PC-3 (cell line): ENCODE results near the gene NFATC1. TPM values are rescaled to one million over a fixed set of nuclear protein-coding genes. Genes with fewer than 3 reads are reported as not detected.

Experiments
- ATAC-seq: fragments of 200-7000 bp; cut with Tn5 transposase; 2 replicates; pipeline ENCODE4 v1.9.1; 2020; ENCODE audit warnings: mild to moderate bottlenecking, moderate library complexity
- BruUV-seq: library from RNA; stranded (reverse); fragments of 400-500 nt; replicated peaks from 2 replicates; lab custom pipeline; 2021; lab: Mats Ljungman, UMichigan
- CTCF ChIA-PET: fragments of 300-600 bp; sonication (Branson Sonifier 250); formaldehyde crosslinking; loops from one replicate; lab custom pipeline; 2022; ENCODE audit warnings: antibody characterized with exemption; lab: Charles Lee
- POLR2A ChIA-PET: fragments of 300-600 bp; sonication (Branson Sonifier 250); formaldehyde crosslinking; loops from one replicate; lab custom pipeline; 2022; ENCODE audit warnings: antibody characterized with exemption; ENCODE audit not compliant: unreplicated experiment; lab: Charles Lee
- DNase-seq: peaks from one replicate; pipeline ENCODE4 v3.0.0-alpha.2; 2015
- H2AFZ ChIP-seq: fragments of 300-600 bp; sonication (generic); 2 replicates; pipeline ENCODE4 v1.6.0; 2016; ENCODE audit warnings: antibody characterized with exemption, low read length
- H3F3A ChIP-seq: fragments of 300-600 bp; sonication (generic); one replicate; pipeline ENCODE4 v1.6.0; 2017; ENCODE audit warnings: antibody characterized with exemption, low read length, control low read depth, mild to moderate bottlenecking; ENCODE audit not compliant: unreplicated experiment
- H3K27ac ChIP-seq: fragments of 300-600 bp; sonication (generic); 2 replicates; pipeline ENCODE4 v1.5.1; 2016; ENCODE audit warnings: mild to moderate bottlenecking, low read length
- H3K27me3 ChIP-seq: fragments of 300-600 bp; sonication (generic); 2 replicates; pipeline ENCODE4 v1.6.1; 2016; ENCODE audit warnings: low read length, mixed read lengths
- H3K36me3 ChIP-seq: fragments of 300-600 bp; sonication (generic); 2 replicates; pipeline ENCODE4 v1.6.1; 2016; ENCODE audit warnings: low read depth, mixed run types, low read length, mixed read lengths
- H3K4me1 ChIP-seq: fragments of 300-600 bp; sonication (generic); 2 replicates; pipeline ENCODE4 v1.5.1; 2016; ENCODE audit warnings: low read length; ENCODE audit not compliant: insufficient read depth
- H3K4me2 ChIP-seq: fragments of 300-600 bp; sonication (generic); 2 replicates; pipeline ENCODE4 v1.6.0; 2016; ENCODE audit warnings: low read length
- H3K4me3 ChIP-seq: fragments of 300-600 bp; sonication (generic); 2 replicates; pipeline ENCODE4 v1.5.1; 2016; ENCODE audit warnings: mild to moderate bottlenecking, low read length, mixed read lengths
- H3K79me2 ChIP-seq: fragments of 300-600 bp; sonication (generic); 2 replicates; pipeline ENCODE4 v1.6.1; 2017; ENCODE audit warnings: low read length, mixed read lengths
- H3K9ac ChIP-seq: fragments of 300-600 bp; sonication (generic); 2 replicates; pipeline ENCODE4 v1.6.0; 2016; ENCODE audit warnings: mild to moderate bottlenecking, low read length
- H3K9me2 ChIP-seq: fragments of 300-600 bp; sonication (generic); replicated peaks from 2 replicates; pipeline ENCODE4 v1.6.1; 2016; ENCODE audit warnings: mixed run types, low read length, mixed read lengths
- H3K9me3 ChIP-seq: fragments of 300-600 bp; sonication (generic); 2 replicates; pipeline ENCODE4 v1.6.1; 2016; ENCODE audit warnings: low read length, mixed read lengths
- H4K20me1 ChIP-seq: fragments of 300-600 bp; sonication (generic); 2 replicates; pipeline ENCODE4 v1.6.1; 2016; ENCODE audit warnings: low read length, mixed read lengths
- CTCF ChIP-seq: fragments of 300-600 bp; sonication (generic); conservative IDR thresholded peaks from 2 replicates; pipeline ENCODE4 v1.5.1; 2017; ENCODE audit warnings: antibody characterized with exemption, low read depth, mild to moderate bottlenecking, low read length
- EZH2 ChIP-seq: fragments of 300-600 bp; sonication (generic); IDR thresholded peaks from one replicate; pipeline ENCODE4 v1.6.1; 2017; ENCODE audit warnings: antibody characterized with exemption, mild to moderate bottlenecking, low read length; ENCODE audit not compliant: unreplicated experiment
- EZH2phosphoT487 ChIP-seq: fragments of 300-600 bp; sonication (generic); IDR thresholded peaks from 2 replicates; pipeline ENCODE4 v1.6.1; 2018; ENCODE audit warnings: mild to moderate bottlenecking, antibody characterized with exemption, low read length, borderline replicate concordance
- intact Hi-C: fragments of 100-400 bp; cut with micrococcal nuclease; formaldehyde crosslinking; loops from 2 replicates; pipeline ENCODE4 v1.9.0; 2023
- total RNA-seq: library from RNA; depleted of rRNA; stranded (reverse); fragments of >200 nt; gene quantifications from 2 replicates; pipeline ENCODE4 v1.2.3, GENCODE V29; 2014

The NFATC1 gene
- total RNA-seq, 1 experiment from 2014 or later = 5.9 TPM

- no peak overlapping the region for H3K4me2 ChIP-seq
- no peaks in the 10 kb centered on the region for H3K36me3 ChIP-seq
- no peaks in the 10 kb centered on the region for H3K4me1 ChIP-seq
- no peak for TF ChIP-seq EZH2phosphoT487
- no peak for TF ChIP-seq CTCF
- TF ChIP-seq EZH2 = no peak
- DNase-seq (no peak), ATAC-seq (no peak)
- no peak overlapping the region for H2AFZ ChIP-seq
- H3K27ac ChIP-seq = no peak overlapping the region
- no peak overlapping the region for H3K9ac ChIP-seq
- CTCF ChIA-PET = no interaction called here
- no peaks in the 10 kb centered on the region for H3K9me3 ChIP-seq
- POLR2A ChIA-PET = no interaction called here
- BruUV-seq = no TSS peak
- no peaks in the 10 kb centered on the region for H3K27me3 ChIP-seq
- H3F3A ChIP-seq = no peaks in the 10 kb centered on the region
- H3K4me3 ChIP-seq = no peak overlapping the region
- no peaks in the 10 kb centered on the region for H4K20me1 ChIP-seq
- no peaks in the 10 kb centered on the region for H3K9me2 ChIP-seq
- H3K79me2 ChIP-seq = no peaks in the 10 kb centered on the region
- intact Hi-C loops = no loop called here
Observed at GRCh38 chr18:79487183-79487800, 91.6 kb downstream of the NFATC1 start.

- no TSS peak for BruUV-seq
- Histone ChIP-seq H3K27me3 (no peaks in the 10 kb centered on the region), H3K4me3 (no peak overlapping the region), H3K4me1 (no peaks in the 10 kb centered on the region), H3F3A (no peaks in the 10 kb centered on the region), H3K36me3 (no peaks in the 10 kb centered on the region), H3K9me3 (no peaks in the 10 kb centered on the region), H2AFZ (no peak overlapping the region), H3K9me2 (no peaks in the 10 kb centered on the region), H3K4me2 (no peak overlapping the region), H3K27ac (no peak overlapping the region), H4K20me1 (no peaks in the 10 kb centered on the region), H3K79me2 (no peaks in the 10 kb centered on the region), H3K9ac (no peak overlapping the region)
- ChIA-PET POLR2A (no interaction called here), CTCF (no interaction called here)
- no peak for DNase-seq
- no peak for ATAC-seq
- TF ChIP-seq CTCF = no peak
- no peak for TF ChIP-seq EZH2
- TF ChIP-seq EZH2phosphoT487 = no peak
- intact Hi-C loops = no loop called here
Observed at GRCh38 chr18:79487801-79488201, 92.1 kb downstream of the NFATC1 start.

GRCh38 chr18:79488311-79489050 lies 92.8 kb downstream of the NFATC1 start:
- Histone ChIP-seq H4K20me1 (no peaks in the 10 kb centered on the region), H3K4me3 (no peak overlapping the region), H3K9ac (no peak overlapping the region), H3F3A (no peaks in the 10 kb centered on the region), H3K9me3 (no peaks in the 10 kb centered on the region), H3K4me2 (no peak overlapping the region), H3K4me1 (no peaks in the 10 kb centered on the region), H3K27me3 (no peaks in the 10 kb centered on the region), H3K9me2 (no peaks in the 10 kb centered on the region), H2AFZ (no peak overlapping the region), H3K36me3 (no peaks in the 10 kb centered on the region), H3K79me2 (no peaks in the 10 kb centered on the region), H3K27ac (no peak overlapping the region)
- DNase-seq (no peak), ATAC-seq (no peak)
- ChIA-PET POLR2A (no interaction called here), CTCF (no interaction called here)
- intact Hi-C loops = no loop called here
- BruUV-seq = no TSS peak
- TF ChIP-seq CTCF (no peak), EZH2 (no peak), EZH2phosphoT487 (no peak)
